AG04450 (cell line): ENCODE measurements around the gene OR10A3. TPM values are rescaled to one million over a fixed set of nuclear protein-coding genes. Genes with fewer than 3 reads are reported as not detected.

ENCODE experiments used
- CTCF ChIA-PET: fragments of 300-600, 350-600 bp; formaldehyde crosslinking; extraction: SDS; loops from one replicate; lab custom pipeline; 2022; ENCODE audit warnings: antibody characterized with exemption, inconsistent platforms; lab: Charles Lee
- POLR2A ChIA-PET: fragments of 350-600 bp; formaldehyde crosslinking; extraction: SDS; loops from one replicate; lab custom pipeline; 2021; ENCODE audit warnings: antibody characterized with exemption, inconsistent platforms; lab: Yijun Ruan, JAX
- DNase-seq: peaks from one replicate; pipeline ENCODE4 v3.0.0-alpha.2; 2011; ENCODE audit warnings: low read depth, low spot score
- H3K27ac ChIP-seq: one replicate; pipeline ENCODE4 v1.5.1; 2012; ENCODE audit warnings: low read depth, low read length, control low read depth
- H3K27me3 ChIP-seq: one replicate; pipeline ENCODE4 v1.6.0; 2012; ENCODE audit warnings: low read length; ENCODE audit not compliant: control insufficient read depth, insufficient read depth
- H3K4me3 ChIP-seq: 2 replicates; pipeline ENCODE4 v1.5.1; 2011; ENCODE audit warnings: mild to moderate bottlenecking, low read depth, low read length, control low read depth
- H3K9me3 ChIP-seq: 2 replicates; pipeline ENCODE4 v1.5.1; 2012; ENCODE audit warnings: low read length; ENCODE audit not compliant: control insufficient read depth, insufficient read depth
- CTCF ChIP-seq: IDR thresholded peaks from 2 replicates; pipeline ENCODE4 v1.5.1; 2011; ENCODE audit warnings: low read depth, low read length, control low read depth, inconsistent platforms
- polyA plus RNA-seq: library from polyadenylated mRNA; depleted of rRNA; stranded (reverse); fragments of >200 nt; gene quantifications from 2 replicates; pipeline ENCODE4 v1.2.3, GENCODE V29; 2011; rRNA removed
- small RNA-seq: library from RNA; depleted of rRNA; stranded (forward); fragments of <200 nt; gene quantifications from one replicate; pipeline ENCODE3, GENCODE V24; 2012; ENCODE audit warnings: low read depth; ENCODE audit not compliant: insufficient read length

OR10A3 gene
- polyA plus RNA-seq, 1 experiment = 0.15 TPM

GRCh38 chr11:7892840-7893254 is 48.7 kb downstream of the OR10A3 start:
- Histone ChIP-seq H3K27ac (peak overlapping the region; percentile 42), H3K27me3 (no peaks in the 10 kb centered on the region), H3K9me3 (no peaks in the 10 kb centered on the region), H3K4me3 (no peak overlapping the region)
- ChIA-PET POLR2A (interaction anchor here (1.3 kb wide), 1 partner anchor 94 kb away, joined by 4 read pairs; the partner anchor contains the start of gene EIF3F), CTCF (interaction anchor here (0.7 to 8.7 kb wide), 23 partner anchors 10 to 211 kb away, joined by 3 to 233 read pairs (median 11); partner anchors contain the start of genes EIF3F and NLRP10)
- TF ChIP-seq CTCF = peak; percentile 72
- peak; percentile 50 for DNase-seq

GRCh38 chr11:7892059-7892699 is 49.3 kb downstream of the OR10A3 start:
- CTCF ChIA-PET = interaction anchor here (0.6 to 8.7 kb wide), 21 partner anchors 9 to 246 kb away, joined by 3 to 233 read pairs (median 11); partner anchors contain the start of genes EIF3F and NLRP10
- no peak for TF ChIP-seq CTCF
- Histone ChIP-seq H3K9me3 (no peaks in the 10 kb centered on the region), H3K4me3 (no peak overlapping the region), H3K27me3 (no peaks in the 10 kb centered on the region), H3K27ac (peak overlapping the region; percentile 72)
- POLR2A ChIA-PET = interaction anchor here (1.3 kb wide), 1 partner anchor 95 kb away, joined by 4 read pairs; the partner anchor contains the start of gene EIF3F
- DNase-seq = peak; percentile 63

- peaks cover 3% of the 10 kb centered on the region for H3K27me3 ChIP-seq
- no peak for TF ChIP-seq CTCF
- POLR2A ChIA-PET = interaction anchor here (0.5 to 0.9 kb wide), 2 partner anchors 73 to 96 kb away, joined by 3 read pairs; partner anchors contain the start of gene EIF3F
- no peak overlapping the region for H3K27ac ChIP-seq
- no peak for DNase-seq
- H3K4me3 ChIP-seq = no peak overlapping the region
- CTCF ChIA-PET = interaction anchor here (0.5 to 8.7 kb wide), 8 partner anchors 13 to 209 kb away, joined by 3 to 233 read pairs (median 4); partner anchors contain the start of gene EIF3F
- no peaks in the 10 kb centered on the region for H3K9me3 ChIP-seq
These were observed 50.9 kb downstream of the OR10A3 start for GRCh38 chr11:7890417-7891172.

- no peak overlapping the region for H3K27ac ChIP-seq
These were observed 51.5 kb downstream of the OR10A3 start for GRCh38 chr11:7889985-7890384.

More at GRCh38 chr11:7889985-7890384, 51.5 kb downstream of the OR10A3 start:
- CTCF ChIA-PET = interaction anchor here (0.6 to 8.7 kb wide), 8 partner anchors 13 to 319 kb away, joined by 3 to 233 read pairs (median 4); partner anchors contain the start of gene EIF3F
- no peak overlapping the region for H3K4me3 ChIP-seq
- POLR2A ChIA-PET = no interaction called here
- TF ChIP-seq CTCF = no peak
- DNase-seq = no peak
- peaks cover 3% of the 10 kb centered on the region for H3K27me3 ChIP-seq
- no peaks in the 10 kb centered on the region for H3K9me3 ChIP-seq

Small RNA genes within 50 kb of the gene (small RNA-seq; reads per million reads assigned to genes)
- gene COX6CP5 (not detected), gene RNU6-943P (not detected)

Other genes with a start within 250 kb of the OR10A3 start
- 0.10 and 0.47 TPM in 2 replicates for gene OVCH2, start 235.2 kb downstream of the OR10A3 start, polyA plus RNA-seq
- gene OR5P2, start 144.8 kb downstream of the OR10A3 start, polyA plus RNA-seq = not detected in 2 replicates
- not detected in 2 replicates for gene OR5P3, start 110.9 kb downstream of the OR10A3 start, polyA plus RNA-seq
- gene OR10A6, start 10.4 kb downstream of the OR10A3 start, polyA plus RNA-seq = 0.04 and 0.05 TPM in 2 replicates
- 2.4 and 2.8 TPM in 2 replicates for gene NLRP10, start 23.7 kb upstream of the OR10A3 start, polyA plus RNA-seq
- gene EIF3F, start 45.6 kb upstream of the OR10A3 start, polyA plus RNA-seq = 216 and 297 TPM in 2 replicates
- 13.9 and 14.7 TPM in 2 replicates for gene TUB, start 139.5 kb upstream of the OR10A3 start, polyA plus RNA-seq
- gene RIC3, start 227.3 kb upstream of the OR10A3 start, polyA plus RNA-seq = not detected in 2 replicates